H1 (cell line): ENCODE results near the gene SCUBE2. TPM values are rescaled to one million over a fixed set of nuclear protein-coding genes. Genes with fewer than 3 reads are reported as not detected.

Source experiments
- CBX8 ChIP-seq: fragments of 300-800, 300-1000 bp; sonication (generic); IDR thresholded peaks from 2 replicates; pipeline ENCODE4 v1.7.1; 2016; ENCODE audit warnings: low read depth, low read length, borderline replicate concordance
- CHD2 ChIP-seq: IDR thresholded peaks from 2 replicates; pipeline ENCODE4 v1.6.1; 2012; ENCODE audit warnings: low read length, improper control_type of control experiment
- FOSL1 ChIP-seq: IDR thresholded peaks from 2 replicates; pipeline ENCODE4 v1.6.1; 2011; ENCODE audit warnings: mild to moderate bottlenecking, low read depth, low read length, moderate library complexity; ENCODE audit not compliant: insufficient read depth
- GABPA ChIP-seq: IDR thresholded peaks from 2 replicates; pipeline ENCODE4 v1.6.1; 2011; ENCODE audit warnings: mild to moderate bottlenecking, low read length, moderate library complexity, borderline replicate concordance; ENCODE audit not compliant: insufficient read depth
- GTF2F1 ChIP-seq: IDR thresholded peaks from 2 replicates; pipeline ENCODE4 v1.6.1; 2012; ENCODE audit warnings: low read depth, low read length, improper control_type of control experiment, borderline replicate concordance
- NANOG ChIP-seq: IDR thresholded peaks from 2 replicates; pipeline ENCODE4 v1.6.1; 2011; ENCODE audit warnings: low read length, low read depth, mild to moderate bottlenecking, inconsistent platforms; ENCODE audit not compliant: insufficient read depth, poor library complexity, severe bottlenecking
- POLR2AphosphoS5 ChIP-seq: IDR thresholded peaks from 2 replicates; pipeline ENCODE4 v1.6.1; 2011; ENCODE audit warnings: low read depth, low read length
- RFX5 ChIP-seq: IDR thresholded peaks from 2 replicates; pipeline ENCODE4 v1.6.1; 2011; ENCODE audit warnings: low read depth, low read length, improper control_type of control experiment, borderline replicate concordance
- TBP ChIP-seq: IDR thresholded peaks from 2 replicates; pipeline ENCODE4 v1.6.1; 2011; ENCODE audit warnings: low read depth, low read length, improper control_type of control experiment
- polyA plus RNA-seq, 7 experiments: library from polyadenylated mRNA; depleted of rRNA in 3 of 7; stranded (reverse) in 5 of 7; unstranded in 2 of 7; fragments of >200 nt in 5 of 7; fragments of 200-250 nt in 2 of 7; gene quantifications; 1 replicate in 5 of 7; 2 replicates in 1 of 7; 4 replicates in 1 of 7; pipeline versions ENCODE4 v1.2.1 to v1.2.3, GENCODE V29; 2011 to 2013; ENCODE audit warnings: missing spikeins in 2 of 7, mixed read lengths in 2 of 7
- total RNA-seq: library from RNA; stranded (reverse); fragmentation: NEBNext Ultra II Directional; extraction: Animal tissue kit (Norgen Biotek cat#: 25700); gene quantifications from 2 replicates; pipeline ENCODE4 v1.2.1, GENCODE V29; 2021
- TF ChIP-seq, protein P1 (sequence below): IDR thresholded peaks from 2 replicates; pipeline ENCODE4 v1.6.1; 2012; ENCODE audit warnings: inconsistent platforms

SCUBE2 gene
- total and polyA plus RNA-seq, 2 of the 8 experiments (the other 6 are each of a cell fraction or from before 2014, with no cell fraction given): 0.29 to 1.2 TPM

DNA sequence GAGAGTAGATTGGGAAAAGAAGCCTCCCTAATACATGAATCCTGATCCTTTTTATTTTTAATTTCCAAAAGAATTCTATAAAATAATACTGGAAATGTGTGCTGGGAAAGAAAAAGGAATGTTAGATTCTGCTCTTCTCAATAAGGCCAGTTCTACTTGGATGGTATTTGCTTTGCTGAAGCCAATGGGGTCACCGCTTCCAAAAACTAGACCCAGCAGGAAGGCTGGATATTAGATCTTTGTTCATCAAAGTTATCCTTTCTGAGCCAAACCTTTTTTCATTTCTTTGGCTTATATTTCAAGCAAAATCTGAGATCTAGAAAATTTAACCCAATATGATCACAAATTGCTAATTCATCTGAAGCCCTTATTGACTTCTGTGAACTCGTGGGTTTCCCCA, 41.4 kb downstream of the SCUBE2 start (continued):
- TF ChIP-seq FOSL1 (no peak), POLR2AphosphoS5 (no peak), TBP (no peak), GABPA (no peak), GTF2F1 (no peak), CHD2 (no peak), CBX8 (no peak), RFX5 (no peak), NANOG (no peak)
- TF ChIP-seq, protein P1, sequence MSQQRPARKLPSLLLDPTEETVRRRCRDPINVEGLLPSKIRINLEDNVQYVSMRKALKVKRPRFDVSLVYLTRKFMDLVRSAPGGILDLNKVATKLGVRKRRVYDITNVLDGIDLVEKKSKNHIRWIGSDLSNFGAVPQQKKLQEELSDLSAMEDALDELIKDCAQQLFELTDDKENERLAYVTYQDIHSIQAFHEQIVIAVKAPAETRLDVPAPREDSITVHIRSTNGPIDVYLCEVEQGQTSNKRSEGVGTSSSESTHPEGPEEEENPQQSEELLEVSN: no peak
